Ascending aorta (tissue), 2 donors: ENCODE results near the gene CRYBG3. TPM values are rescaled to one million over a fixed set of nuclear protein-coding genes. Genes with fewer than 3 reads are reported as not detected.
A peak's percentile ranks its signal among the peaks of the same experiment; 100 is the strongest.

Experiments
- DNase-seq, 2 donors: peaks; one replicate each; pipeline ENCODE4 v3.0.0-alpha.2; 2019; ENCODE audit warnings: low spot score in 2 of 2
- H3K27ac ChIP-seq, 2 donors: fragments of 200-600 bp; sonication (generic); one replicate each; pipeline ENCODE4 v1.5.1; 2016 to 2017; ENCODE audit warnings: mild to moderate bottlenecking in 1 of 2
- H3K27me3 ChIP-seq: fragments of 200-600 bp; sonication (generic); one replicate; pipeline ENCODE4 v1.5.1; 2017
- H3K36me3 ChIP-seq, 2 donors: fragments of 200-600 bp; sonication (generic); one replicate each; pipeline ENCODE4 v1.5.1; 2016
- H3K4me1 ChIP-seq, 2 donors: fragments of 200-600 bp; sonication (generic); one replicate each; pipeline ENCODE4 v1.5.1; 2016 to 2017; ENCODE audit warnings: mild to moderate bottlenecking in 1 of 2
- H3K4me3 ChIP-seq, 2 donors: fragments of 200-600 bp; sonication (generic); one replicate each; pipeline ENCODE4 v1.5.1; 2016 to 2017; ENCODE audit warnings: mild to moderate bottlenecking in 1 of 2
- H3K9me3 ChIP-seq, 2 donors: fragments of 200-600 bp; sonication (generic); one replicate each; pipeline ENCODE4 v1.5.1; 2016
- intact Hi-C: fragments of 100-400 bp; cut with DNase I; formaldehyde crosslinking; loops from one replicate; pipeline ENCODE4 v1.15.1; 2023
- total RNA-seq: library from RNA; depleted of rRNA; stranded (reverse); fragments of >200 nt; gene quantifications from one replicate; pipeline ENCODE4 v1.1.0, GENCODE V29; 2016
- TF ChIP-seq, protein P1 (sequence below), 3 experiments: fragments of 200-600 bp in 2 of 3; fragments of 450-650 bp in 1 of 3; sonication (generic) in 2 of 3; IDR thresholded peaks; one replicate each; pipeline ENCODE4 v1.5.1; 2016 to 2019; ENCODE audit warnings: antibody characterized with exemption in 3 of 3, mild to moderate bottlenecking in 1 of 3, moderate library complexity in 1 of 3

The CRYBG3 gene
- total RNA-seq: 13.2 TPM

DNA sequence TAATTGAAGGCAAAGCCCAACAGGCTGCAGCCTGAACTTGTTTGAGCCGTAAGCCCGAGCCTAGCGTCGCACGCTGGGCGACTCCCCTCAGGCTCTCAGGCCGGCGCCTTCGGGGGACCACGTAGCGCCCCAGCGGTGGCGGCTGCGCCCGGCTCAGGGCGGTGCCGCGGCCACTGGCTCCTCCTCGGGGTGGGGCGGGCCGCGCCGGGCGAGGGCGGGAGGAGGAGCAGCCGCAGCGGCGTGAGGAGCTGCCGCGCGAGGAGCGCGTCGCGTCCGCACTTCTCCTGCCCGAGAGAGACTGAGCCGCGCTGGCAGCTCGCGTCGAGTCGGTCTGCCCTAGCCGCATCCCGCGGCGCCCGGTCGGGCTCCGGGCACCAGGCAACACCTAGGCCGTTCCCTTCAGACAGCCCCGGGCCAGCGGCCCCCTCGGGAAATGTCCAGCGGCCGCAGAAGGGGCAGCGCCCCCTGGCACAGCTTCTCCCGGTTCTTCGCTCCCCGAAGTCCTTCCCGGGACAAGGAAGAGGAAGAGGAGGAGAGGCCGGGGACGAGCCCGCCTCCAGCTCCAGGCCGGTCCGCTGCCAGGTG, at the start of gene CRYBG3:
Gene CRYBG3, plus strand, starts transcription at position 238 of the 585 bp plus-strand sequence. Its CDS starts 196 bp downstream, at position 434.
- TF ChIP-seq, protein P1, sequence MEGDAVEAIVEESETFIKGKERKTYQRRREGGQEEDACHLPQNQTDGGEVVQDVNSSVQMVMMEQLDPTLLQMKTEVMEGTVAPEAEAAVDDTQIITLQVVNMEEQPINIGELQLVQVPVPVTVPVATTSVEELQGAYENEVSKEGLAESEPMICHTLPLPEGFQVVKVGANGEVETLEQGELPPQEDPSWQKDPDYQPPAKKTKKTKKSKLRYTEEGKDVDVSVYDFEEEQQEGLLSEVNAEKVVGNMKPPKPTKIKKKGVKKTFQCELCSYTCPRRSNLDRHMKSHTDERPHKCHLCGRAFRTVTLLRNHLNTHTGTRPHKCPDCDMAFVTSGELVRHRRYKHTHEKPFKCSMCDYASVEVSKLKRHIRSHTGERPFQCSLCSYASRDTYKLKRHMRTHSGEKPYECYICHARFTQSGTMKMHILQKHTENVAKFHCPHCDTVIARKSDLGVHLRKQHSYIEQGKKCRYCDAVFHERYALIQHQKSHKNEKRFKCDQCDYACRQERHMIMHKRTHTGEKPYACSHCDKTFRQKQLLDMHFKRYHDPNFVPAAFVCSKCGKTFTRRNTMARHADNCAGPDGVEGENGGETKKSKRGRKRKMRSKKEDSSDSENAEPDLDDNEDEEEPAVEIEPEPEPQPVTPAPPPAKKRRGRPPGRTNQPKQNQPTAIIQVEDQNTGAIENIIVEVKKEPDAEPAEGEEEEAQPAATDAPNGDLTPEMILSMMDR (IDR thresholded peaks at IDR 0.05): peak in 2 of 3 experiments; percentile 24 to 34
- no peaks in the 10 kb centered on the region for H3K27me3 ChIP-seq
- intact Hi-C loops: loop anchor here (1.0 to 10.0 kb wide), 3 partner anchors 57 to 703 kb away; partner anchors contain the start of genes ARL6, CLDND1 and RIOX2
- DNase-seq: peak; percentile 27 to 86
- H3K4me3 ChIP-seq: peak within 1 kb of the TSS; percentile 65 to 94
- peaks cover 0 to 3% of the 10 kb centered on the region in 2 donors for H3K4me1 ChIP-seq
- H3K36me3 ChIP-seq: no peaks in the 10 kb centered on the region
- no peaks in the 10 kb centered on the region for H3K9me3 ChIP-seq
- peak within 1 kb of the TSS; percentile 76 to 92 for H3K27ac ChIP-seq

- Histone ChIP-seq H3K27ac (no peak overlapping the region), H3K4me3 (no peak overlapping the region), H3K9me3 (peaks cover 0 to 8% of the 10 kb centered on the region in 2 donors), H3K36me3 (peaks cover 0 to 8% of the 10 kb centered on the region in 2 donors), H3K27me3 (no peaks in the 10 kb centered on the region), H3K4me1 (no peaks in the 10 kb centered on the region)
- intact Hi-C loops: no loop called here
- TF ChIP-seq, protein P1 (IDR thresholded peaks at IDR 0.05): no peak
- no peak for DNase-seq
Observed at GRCh38 chr3:97772926-97773325, 48.9 kb upstream of the CRYBG3 start.

DNA sequence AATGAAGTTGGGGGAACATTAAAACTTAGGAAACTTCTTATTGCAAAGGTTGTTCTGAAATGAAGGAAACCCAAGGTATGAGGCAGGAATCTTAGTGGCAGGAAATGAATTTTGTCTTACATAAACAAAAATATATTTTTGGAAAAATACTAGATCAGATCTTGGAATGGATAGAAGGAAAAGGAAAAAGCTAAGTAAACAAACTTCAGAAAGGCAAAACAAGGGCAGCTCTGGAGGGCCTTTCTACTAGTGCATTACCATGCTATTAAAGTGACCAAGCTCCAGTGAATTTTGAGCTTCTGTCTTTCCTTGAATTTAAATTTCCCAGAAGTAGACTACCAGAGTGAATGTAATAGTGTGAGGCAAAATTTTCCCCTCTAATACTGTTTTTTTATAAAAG, 43.7 kb upstream of the CRYBG3 start:
- Histone ChIP-seq H3K27ac (no peak overlapping the region), H3K4me3 (no peak overlapping the region), H3K4me1 (no peaks in the 10 kb centered on the region), H3K27me3 (no peaks in the 10 kb centered on the region), H3K36me3 (no peaks in the 10 kb centered on the region), H3K9me3 (no peaks in the 10 kb centered on the region)
- TF ChIP-seq, protein P1 (IDR thresholded peaks at IDR 0.05): no peak
- intact Hi-C loops: no loop called here
- DNase-seq: no peak

DNA sequence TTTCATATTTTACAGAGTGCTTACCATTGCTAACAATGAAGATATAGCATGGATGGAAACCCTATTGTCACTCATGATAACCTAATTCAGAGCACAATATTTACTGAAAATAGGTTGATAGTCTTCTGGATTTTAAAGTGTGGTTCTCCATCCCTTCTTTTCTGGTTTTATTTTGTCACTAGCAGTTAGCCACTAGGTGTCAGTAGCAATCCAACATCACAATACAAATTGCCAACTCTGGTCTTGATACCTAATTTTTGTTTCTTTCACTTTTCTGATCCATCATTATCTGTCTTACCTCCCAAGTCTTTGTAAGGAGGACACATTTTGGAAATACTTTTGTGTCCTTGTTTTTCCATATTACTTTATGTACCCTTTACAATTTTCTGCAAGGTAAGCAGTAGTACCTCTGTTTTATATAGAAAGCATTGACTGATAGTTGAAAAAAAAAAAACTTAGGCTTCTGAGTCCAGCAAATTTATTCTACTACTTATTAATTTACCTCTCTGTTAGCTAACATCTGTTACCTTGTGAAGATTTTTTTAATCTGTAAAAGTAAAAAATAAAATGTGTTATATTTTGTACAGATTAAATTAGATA, 28.3 kb upstream of the CRYBG3 start:
- Histone ChIP-seq H3K36me3 (peaks cover 0 to 3% of the 10 kb centered on the region in 2 donors), H3K27me3 (no peaks in the 10 kb centered on the region), H3K4me1 (no peaks in the 10 kb centered on the region), H3K4me3 (no peak overlapping the region), H3K27ac (no peak overlapping the region), H3K9me3 (no peaks in the 10 kb centered on the region)
- intact Hi-C loops: loop anchor here (1.0 to 10.0 kb wide), 2 partner anchors 151 to 230 kb away; no protein-coding TSS in a partner anchor
- no peak for DNase-seq
- TF ChIP-seq, protein P1 (IDR thresholded peaks at IDR 0.05): peak; percentile 59 to 75 (median 69)

- intact Hi-C loops: loop anchor here (10.0 kb wide), 1 partner anchor 149 kb away; no protein-coding TSS in a partner anchor
- H3K27ac ChIP-seq: no peak overlapping the region
Observed at GRCh38 chr3:97795951-97796350, 25.9 kb upstream of the CRYBG3 start.

More at GRCh38 chr3:97795951-97796350, 25.9 kb upstream of the CRYBG3 start:
- Histone ChIP-seq H3K4me1 (no peaks in the 10 kb centered on the region), H3K9me3 (no peaks in the 10 kb centered on the region), H3K4me3 (no peak overlapping the region), H3K36me3 (peaks cover 0 to 5% of the 10 kb centered on the region in 2 donors), H3K27me3 (no peaks in the 10 kb centered on the region)
- TF ChIP-seq, protein P1 (IDR thresholded peaks at IDR 0.05): no peak
- no peak for DNase-seq
